GM19193 (cell line): ENCODE measurements around the gene TPP2.

Source experiments
- POLR2A ChIP-seq: IDR thresholded peaks from 4 replicates; pipeline ENCODE4 v1.6.1; 2011; ENCODE audit not compliant: insufficient read depth, insufficient read length; ENCODE audit errors: extremely low read depth

The TPP2 gene

DNA sequence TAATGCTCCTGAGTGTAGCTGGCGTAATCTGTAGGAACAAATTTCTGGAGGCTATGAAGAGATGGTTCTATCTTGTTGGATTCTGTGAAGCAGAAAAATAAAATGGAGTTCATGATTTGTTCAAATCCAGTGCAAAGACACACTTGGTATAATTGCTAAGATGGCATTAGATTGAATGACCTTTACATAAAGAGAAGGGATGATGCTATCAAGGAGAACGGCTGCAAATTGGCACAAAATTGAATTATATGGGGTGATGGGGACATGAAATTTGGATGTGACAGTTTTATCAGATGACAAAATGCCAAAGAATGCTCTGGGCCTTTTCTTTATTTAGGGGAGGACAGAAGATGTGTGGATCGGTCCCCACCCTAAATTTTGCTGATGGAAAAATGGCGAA, 94.1 kb downstream of the TPP2 start:
- TF ChIP-seq POLR2A, result no peak

DNA sequence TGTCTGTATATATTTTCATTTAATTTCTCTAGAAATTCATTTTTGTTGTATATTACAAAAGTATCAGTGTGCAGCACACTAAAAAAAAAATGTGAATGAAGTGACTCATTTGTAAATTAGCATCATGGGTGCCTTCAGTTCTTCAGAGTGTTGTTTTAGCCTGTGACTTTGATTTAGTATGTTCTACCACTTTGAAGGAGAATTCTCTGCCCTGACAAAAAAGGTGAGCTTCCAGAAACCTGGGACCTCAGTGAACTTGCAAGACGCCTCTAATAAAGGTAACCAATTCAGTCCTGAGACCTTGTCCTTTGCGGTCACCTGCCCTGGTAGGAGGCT, 95.7 kb downstream of the TPP2 start:
- no peak for TF ChIP-seq POLR2A

DNA sequence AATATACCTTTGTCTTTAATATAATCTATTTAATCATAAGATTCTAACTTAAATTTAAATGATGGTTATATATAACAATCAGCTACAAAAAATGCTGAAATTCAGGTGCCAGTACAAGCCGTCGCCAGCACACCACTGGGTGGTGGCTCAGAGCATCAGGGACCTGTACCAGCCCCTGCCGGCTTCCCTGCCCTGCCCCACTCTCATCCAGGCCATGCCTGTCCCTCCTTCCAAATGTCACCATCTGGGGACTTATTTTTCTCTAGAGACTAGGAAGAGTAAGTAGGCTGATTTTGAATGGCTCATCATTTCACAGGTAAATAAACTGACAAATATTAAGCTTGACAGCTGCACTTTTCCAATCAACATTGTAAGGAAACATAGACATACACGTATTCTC, 96.5 kb downstream of the TPP2 start:
- no peak for TF ChIP-seq POLR2A

DNA sequence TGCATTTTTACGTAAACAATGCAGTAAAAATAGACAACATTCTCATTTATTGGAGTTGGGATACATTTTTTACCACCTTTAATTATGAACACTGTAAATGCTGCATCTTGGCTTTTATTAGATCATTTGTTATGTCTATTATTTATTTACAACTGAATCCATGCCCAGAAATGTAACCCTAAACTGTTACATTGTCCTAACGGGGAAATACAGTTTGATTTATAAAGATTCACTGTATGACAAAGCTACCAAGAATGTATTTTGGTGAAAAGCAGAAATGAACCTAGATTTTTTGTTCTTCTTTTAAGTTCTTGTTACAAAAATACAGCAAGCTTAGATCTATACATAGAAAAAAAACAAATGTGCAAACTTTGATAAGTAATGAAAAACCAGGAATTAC, 97.0 kb downstream of the TPP2 start:
- TF ChIP-seq POLR2A, result no peak

DNA sequence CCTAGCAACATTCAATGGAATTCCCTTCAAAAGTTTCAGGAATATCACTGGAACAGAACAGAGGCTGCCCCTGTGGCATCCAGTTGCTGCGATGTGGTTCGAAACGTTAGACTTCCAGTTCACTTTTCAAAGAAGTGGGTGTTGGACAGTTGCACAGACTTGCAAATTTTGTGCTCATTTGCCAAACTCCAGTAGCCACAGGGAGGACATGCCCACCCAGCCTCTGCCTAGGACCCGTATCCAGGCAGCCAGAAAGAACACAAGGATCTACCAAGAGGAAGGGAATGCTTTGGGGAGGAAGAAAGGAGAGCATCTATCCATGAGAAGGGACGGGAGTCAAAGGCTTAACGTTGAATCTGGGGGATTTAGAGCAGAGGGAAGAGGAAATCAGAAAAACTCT, 98.2 kb downstream of the TPP2 start, which contains the start of gene METTL21C:
Gene METTL21C (minus strand): TSS at position 108 of the 400 bp plus-strand sequence. CDS start 546 bp downstream, outside the sequence.
- no peak for TF ChIP-seq POLR2A

DNA sequence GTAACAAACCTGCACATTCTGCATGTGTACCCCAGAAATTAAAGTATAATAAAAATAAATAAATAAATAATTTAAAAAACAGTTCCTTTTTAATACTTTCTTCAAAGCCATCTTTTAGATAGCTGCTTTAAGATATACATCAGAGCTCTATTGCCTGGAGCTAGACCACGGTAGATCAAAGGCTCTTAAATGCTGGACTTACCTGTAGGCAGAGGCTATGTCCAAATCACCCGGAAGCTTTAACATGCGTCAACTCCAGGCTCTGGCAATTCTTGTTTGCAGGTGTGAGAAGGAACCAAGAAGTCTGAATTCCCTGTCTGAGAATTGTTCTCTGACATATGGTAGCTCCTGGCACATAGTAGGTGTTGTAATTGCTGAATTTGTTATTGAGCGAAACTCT, 99.7 kb downstream of the TPP2 start:
- TF ChIP-seq POLR2A, result no peak

DNA sequence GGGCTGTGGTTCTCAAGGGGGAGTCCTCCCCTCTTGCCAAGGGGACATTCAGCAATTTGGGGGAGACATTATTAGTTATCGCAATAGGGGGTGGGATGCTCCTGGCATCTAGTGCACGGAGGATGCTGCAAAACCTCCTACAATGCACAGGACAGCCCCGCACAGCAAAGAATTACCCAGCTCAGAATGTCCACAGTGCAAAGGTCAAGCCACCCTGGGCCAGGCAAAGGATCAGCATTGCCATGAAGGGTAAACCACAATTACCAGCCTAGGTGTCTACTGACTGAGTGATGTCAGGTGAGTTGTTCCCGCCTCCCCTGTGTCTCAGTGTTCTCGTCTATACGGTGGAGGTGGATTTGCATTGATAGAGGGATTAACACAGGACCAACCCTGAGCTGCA, 100.5 kb downstream of the TPP2 start:
- TF ChIP-seq POLR2A, result no peak

DNA sequence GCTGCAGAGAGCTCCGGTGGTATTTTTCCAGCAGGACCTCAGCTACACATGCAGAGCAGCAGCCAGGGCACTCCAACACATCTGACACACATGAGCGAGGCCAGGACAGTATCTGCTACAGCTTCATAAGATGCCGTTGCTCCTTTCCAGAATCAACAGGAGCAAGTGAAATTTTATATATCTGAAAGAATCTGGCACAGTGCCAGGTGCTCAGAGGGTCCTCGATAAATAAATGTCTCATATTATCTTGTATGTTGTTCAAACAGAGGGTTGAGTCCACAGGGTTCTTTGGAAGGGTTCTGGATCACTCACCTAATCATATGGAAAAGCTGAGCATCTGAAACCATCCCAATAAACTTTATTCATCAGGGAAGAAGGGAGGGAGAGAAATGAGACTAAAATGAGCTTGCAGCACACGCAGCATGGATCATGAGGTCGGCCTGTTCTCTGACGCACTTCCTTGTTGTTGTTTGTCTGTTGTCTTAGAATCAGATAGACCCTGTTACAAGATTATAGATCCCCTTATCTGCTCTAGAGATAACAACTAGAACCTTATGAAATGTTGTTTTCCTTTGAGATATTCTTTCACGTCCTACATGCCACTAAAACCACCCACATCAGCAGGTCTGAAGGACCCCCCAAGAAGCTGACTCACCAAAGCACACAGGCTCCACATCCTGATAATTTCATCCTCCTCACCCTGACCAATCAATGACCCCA, 101.3 kb downstream of the TPP2 start:
- no peak for TF ChIP-seq POLR2A

DNA sequence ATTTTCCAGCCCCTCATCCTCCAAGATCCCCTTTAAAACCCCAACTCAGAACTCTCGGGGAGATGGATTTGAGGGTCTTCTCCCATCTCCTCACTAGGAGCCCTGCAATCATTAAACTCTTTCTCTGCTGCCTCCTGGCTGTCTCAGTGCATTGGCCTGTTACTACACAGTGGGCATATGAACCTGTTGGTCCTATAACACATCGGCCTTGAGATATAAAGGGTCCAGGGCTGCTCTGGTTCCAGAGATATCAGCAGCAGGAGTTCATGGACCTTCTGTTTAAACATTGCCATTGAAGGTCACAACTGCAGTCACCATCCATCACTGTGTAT, 101.8 kb downstream of the TPP2 start:
- TF ChIP-seq POLR2A, result no peak

DNA sequence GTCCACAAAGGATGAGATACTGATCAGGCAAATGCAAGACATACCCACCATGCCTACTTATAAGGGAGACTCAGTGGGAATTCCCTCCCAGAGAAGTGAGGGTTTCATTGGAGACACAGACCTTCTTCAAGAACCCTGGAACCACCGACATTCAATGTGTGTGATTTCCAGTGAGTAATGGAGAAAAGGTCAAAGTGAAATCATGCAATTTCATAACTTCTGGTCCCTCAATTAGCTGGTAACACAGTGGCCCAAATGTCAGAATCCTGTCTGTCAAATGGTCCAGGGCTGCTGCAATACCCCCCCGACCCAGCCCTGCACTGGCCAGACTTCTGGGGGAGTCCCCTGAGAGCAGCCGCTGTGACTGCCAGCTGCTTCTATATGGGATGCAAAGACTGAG, 102.7 kb downstream of the TPP2 start:
- TF ChIP-seq POLR2A, result no peak

DNA sequence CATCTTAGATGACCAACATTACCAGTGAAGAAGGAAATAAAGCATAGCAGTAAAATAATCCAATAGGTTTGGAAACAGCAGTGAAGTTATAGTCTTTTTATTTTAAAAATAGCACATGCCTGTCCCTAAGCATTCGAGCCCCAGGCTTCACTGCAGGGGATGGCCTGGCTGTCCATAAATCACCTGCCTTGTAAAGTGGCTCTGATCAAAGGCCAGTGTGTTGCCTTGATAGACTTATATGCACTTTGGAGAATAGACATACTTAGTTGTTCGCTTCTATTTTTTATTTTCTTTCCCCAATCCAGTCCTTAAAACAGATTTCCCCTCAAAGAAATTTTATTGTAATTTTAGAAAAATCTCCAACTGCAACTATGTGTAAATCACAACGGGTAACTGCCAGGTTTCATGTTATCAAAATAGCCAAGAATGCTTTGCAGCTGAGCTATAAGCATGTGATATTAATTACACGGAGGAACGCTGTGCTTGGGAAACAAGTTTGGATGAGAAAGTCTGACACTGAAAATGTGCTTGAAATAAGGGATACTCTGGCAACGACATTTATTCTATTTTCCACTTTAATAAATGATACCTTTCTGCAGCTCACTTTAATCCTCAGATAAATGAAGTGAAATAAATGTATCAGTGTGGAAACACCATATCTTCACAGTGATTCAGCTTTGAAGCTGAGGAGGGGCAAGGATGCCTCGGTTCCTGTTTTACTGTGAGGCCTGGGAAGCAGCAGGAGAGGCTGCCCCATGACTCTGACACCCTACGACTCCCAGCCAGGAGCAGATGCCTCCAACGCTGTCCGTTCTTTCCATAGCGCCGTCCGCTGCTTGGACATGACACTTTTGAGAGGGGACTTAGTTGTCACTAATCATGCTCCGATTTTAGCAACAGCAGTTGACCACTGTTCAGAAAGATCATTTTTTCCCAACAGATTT, 103.6 kb downstream of the TPP2 start:
- TF ChIP-seq POLR2A, result no peak

DNA sequence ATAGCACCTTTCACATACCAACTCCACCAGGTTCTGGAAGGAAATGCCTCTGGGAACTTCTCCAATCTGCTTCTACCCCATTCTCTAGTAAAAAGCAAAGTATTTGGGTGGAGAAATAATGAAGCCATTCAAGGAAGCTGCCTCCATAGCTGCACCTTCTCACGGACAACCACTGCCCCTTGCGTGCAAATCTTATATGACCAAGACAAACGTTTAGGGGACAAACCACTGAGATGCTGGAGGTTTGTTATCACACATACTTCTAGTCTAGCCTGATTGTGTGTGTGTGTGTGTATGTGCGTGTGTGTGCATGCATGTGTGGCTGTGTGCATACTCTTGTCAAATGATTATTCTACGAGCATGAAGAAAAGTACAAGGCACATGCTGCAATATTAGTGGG, 104.5 kb downstream of the TPP2 start:
- no peak for TF ChIP-seq POLR2A

DNA sequence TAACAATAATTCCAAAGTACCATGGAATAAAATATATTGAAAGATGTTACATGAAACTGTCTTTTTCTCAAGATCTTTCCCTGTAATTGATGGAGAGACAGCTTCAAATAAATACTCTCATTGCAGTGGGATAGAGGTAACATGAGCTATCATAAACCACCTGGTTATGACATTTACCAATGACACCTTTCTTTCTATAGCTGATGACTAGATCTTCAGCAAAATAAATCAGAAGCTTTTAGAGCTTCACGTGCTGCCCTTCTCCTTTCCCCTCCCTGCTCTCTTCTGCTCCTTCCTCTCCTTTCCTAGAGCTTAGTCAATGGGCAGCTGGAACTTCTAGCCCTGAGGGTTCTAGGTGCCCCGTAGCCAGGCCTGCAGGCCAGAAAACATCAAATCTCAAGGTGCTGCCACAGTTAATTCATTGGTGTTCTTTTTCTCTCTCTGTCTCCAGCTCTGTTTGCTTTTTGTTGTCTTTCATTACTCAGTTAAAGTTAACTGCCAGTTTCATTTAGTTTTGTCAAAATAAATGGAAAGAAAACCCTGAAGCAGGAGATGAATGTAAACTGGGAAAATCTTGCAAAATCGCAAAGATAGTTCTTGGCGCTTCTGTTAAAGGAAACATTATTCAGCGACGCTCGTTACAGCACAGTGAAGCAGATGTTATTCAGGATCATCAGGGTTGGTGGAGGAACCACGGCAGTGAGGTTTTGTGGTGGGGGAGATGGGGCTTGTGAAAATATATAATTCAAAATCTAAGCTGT, 106.4 kb downstream of the TPP2 start:
- TF ChIP-seq POLR2A, result no peak

DNA sequence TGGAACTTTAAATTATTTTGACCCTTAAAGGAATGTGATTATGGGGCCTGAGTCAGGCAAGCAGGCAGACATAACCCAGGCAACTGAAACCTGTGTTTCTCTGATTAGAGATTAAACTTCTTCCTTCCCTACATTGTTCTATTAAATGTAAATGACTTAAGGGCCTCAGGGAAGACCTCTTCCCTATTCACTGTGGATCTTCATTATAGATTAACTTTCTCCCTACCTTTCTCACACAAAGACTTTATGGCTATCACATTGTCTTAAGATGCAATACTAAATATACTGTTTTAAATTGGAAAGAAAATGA, 106.9 kb downstream of the TPP2 start:
- TF ChIP-seq POLR2A, result no peak

DNA sequence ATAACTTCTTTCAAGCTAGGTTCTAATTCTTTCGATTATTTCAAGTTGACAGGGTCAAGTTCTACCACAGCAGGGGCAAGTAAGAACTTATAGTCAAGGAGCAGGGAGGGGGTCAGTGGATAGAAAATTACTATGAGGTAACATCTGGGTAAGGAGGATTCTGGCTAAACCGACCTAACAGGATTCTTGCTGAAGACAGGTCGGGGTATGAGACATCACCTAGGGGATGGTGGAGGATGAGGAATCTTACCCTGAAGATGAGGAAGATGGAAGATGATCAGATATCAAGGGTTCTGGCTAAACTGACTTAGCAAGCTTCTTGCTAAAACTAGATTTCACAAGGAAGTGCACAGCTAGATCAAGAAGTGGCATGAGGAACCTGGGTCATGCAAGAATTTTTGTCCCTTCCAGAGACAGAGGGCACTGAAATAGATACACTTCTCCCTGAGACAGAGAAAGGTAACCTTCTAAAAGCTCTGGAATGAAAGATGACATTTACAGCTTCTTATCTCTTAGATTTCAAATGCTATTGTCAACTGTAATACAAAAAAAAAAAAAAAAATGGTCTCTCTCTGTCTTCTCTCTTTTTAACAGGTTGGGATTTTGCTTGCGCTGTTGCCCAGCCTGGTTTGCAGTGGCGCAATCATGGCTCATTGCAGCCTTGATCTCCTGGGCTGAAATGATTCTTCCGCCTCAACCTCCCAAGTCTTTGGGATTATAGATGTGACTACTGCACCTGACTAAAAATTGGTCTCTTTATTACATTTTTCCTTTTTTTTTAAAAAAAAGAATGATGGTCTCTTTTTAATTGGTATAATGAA, 107.7 kb downstream of the TPP2 start:
- no peak for TF ChIP-seq POLR2A
